PC-3 (cell line): ENCODE results near the gene MGAM2. TPM values are rescaled to one million over a fixed set of nuclear protein-coding genes. Genes with fewer than 3 reads are reported as not detected.

Experiments
- ATAC-seq: fragments of 200-7000 bp; cut with Tn5 transposase; 2 replicates; pipeline ENCODE4 v1.9.1; 2020; ENCODE audit warnings: mild to moderate bottlenecking, moderate library complexity
- BruUV-seq: library from RNA; stranded (reverse); fragments of 400-500 nt; replicated peaks from 2 replicates; lab custom pipeline; 2021; lab: Mats Ljungman, UMichigan
- CTCF ChIA-PET: fragments of 300-600 bp; sonication (Branson Sonifier 250); formaldehyde crosslinking; loops from one replicate; lab custom pipeline; 2022; ENCODE audit warnings: antibody characterized with exemption; lab: Charles Lee
- POLR2A ChIA-PET: fragments of 300-600 bp; sonication (Branson Sonifier 250); formaldehyde crosslinking; loops from one replicate; lab custom pipeline; 2022; ENCODE audit warnings: antibody characterized with exemption; ENCODE audit not compliant: unreplicated experiment; lab: Charles Lee
- DNase-seq: peaks from one replicate; pipeline ENCODE4 v3.0.0-alpha.2; 2015
- H2AFZ ChIP-seq: fragments of 300-600 bp; sonication (generic); 2 replicates; pipeline ENCODE4 v1.6.0; 2016; ENCODE audit warnings: antibody characterized with exemption, low read length
- H3F3A ChIP-seq: fragments of 300-600 bp; sonication (generic); one replicate; pipeline ENCODE4 v1.6.0; 2017; ENCODE audit warnings: antibody characterized with exemption, low read length, control low read depth, mild to moderate bottlenecking; ENCODE audit not compliant: unreplicated experiment
- H3K27ac ChIP-seq: fragments of 300-600 bp; sonication (generic); 2 replicates; pipeline ENCODE4 v1.5.1; 2016; ENCODE audit warnings: mild to moderate bottlenecking, low read length
- H3K27me3 ChIP-seq: fragments of 300-600 bp; sonication (generic); 2 replicates; pipeline ENCODE4 v1.6.1; 2016; ENCODE audit warnings: low read length, mixed read lengths
- H3K36me3 ChIP-seq: fragments of 300-600 bp; sonication (generic); 2 replicates; pipeline ENCODE4 v1.6.1; 2016; ENCODE audit warnings: low read depth, mixed run types, low read length, mixed read lengths
- H3K4me1 ChIP-seq: fragments of 300-600 bp; sonication (generic); 2 replicates; pipeline ENCODE4 v1.5.1; 2016; ENCODE audit warnings: low read length; ENCODE audit not compliant: insufficient read depth
- H3K4me2 ChIP-seq: fragments of 300-600 bp; sonication (generic); 2 replicates; pipeline ENCODE4 v1.6.0; 2016; ENCODE audit warnings: low read length
- H3K4me3 ChIP-seq: fragments of 300-600 bp; sonication (generic); 2 replicates; pipeline ENCODE4 v1.5.1; 2016; ENCODE audit warnings: mild to moderate bottlenecking, low read length, mixed read lengths
- H3K79me2 ChIP-seq: fragments of 300-600 bp; sonication (generic); 2 replicates; pipeline ENCODE4 v1.6.1; 2017; ENCODE audit warnings: low read length, mixed read lengths
- H3K9ac ChIP-seq: fragments of 300-600 bp; sonication (generic); 2 replicates; pipeline ENCODE4 v1.6.0; 2016; ENCODE audit warnings: mild to moderate bottlenecking, low read length
- H3K9me2 ChIP-seq: fragments of 300-600 bp; sonication (generic); replicated peaks from 2 replicates; pipeline ENCODE4 v1.6.1; 2016; ENCODE audit warnings: mixed run types, low read length, mixed read lengths
- H3K9me3 ChIP-seq: fragments of 300-600 bp; sonication (generic); 2 replicates; pipeline ENCODE4 v1.6.1; 2016; ENCODE audit warnings: low read length, mixed read lengths
- H4K20me1 ChIP-seq: fragments of 300-600 bp; sonication (generic); 2 replicates; pipeline ENCODE4 v1.6.1; 2016; ENCODE audit warnings: low read length, mixed read lengths
- EZH2 ChIP-seq: fragments of 300-600 bp; sonication (generic); IDR thresholded peaks from one replicate; pipeline ENCODE4 v1.6.1; 2017; ENCODE audit warnings: antibody characterized with exemption, mild to moderate bottlenecking, low read length; ENCODE audit not compliant: unreplicated experiment
- EZH2phosphoT487 ChIP-seq: fragments of 300-600 bp; sonication (generic); IDR thresholded peaks from 2 replicates; pipeline ENCODE4 v1.6.1; 2018; ENCODE audit warnings: mild to moderate bottlenecking, antibody characterized with exemption, low read length, borderline replicate concordance
- intact Hi-C: fragments of 100-400 bp; cut with micrococcal nuclease; formaldehyde crosslinking; loops from 2 replicates; pipeline ENCODE4 v1.9.0; 2023
- total RNA-seq: library from RNA; depleted of rRNA; stranded (reverse); fragments of >200 nt; gene quantifications from 2 replicates; pipeline ENCODE4 v1.2.3, GENCODE V29; 2014
- TF ChIP-seq, protein P1 (sequence below): fragments of 300-600 bp; sonication (generic); conservative IDR thresholded peaks from 2 replicates; pipeline ENCODE4 v1.5.1; 2017; ENCODE audit warnings: antibody characterized with exemption, low read depth, mild to moderate bottlenecking, low read length

The MGAM2 gene
- total RNA-seq, 1 experiment from 2014 or later = not detected

DNA sequence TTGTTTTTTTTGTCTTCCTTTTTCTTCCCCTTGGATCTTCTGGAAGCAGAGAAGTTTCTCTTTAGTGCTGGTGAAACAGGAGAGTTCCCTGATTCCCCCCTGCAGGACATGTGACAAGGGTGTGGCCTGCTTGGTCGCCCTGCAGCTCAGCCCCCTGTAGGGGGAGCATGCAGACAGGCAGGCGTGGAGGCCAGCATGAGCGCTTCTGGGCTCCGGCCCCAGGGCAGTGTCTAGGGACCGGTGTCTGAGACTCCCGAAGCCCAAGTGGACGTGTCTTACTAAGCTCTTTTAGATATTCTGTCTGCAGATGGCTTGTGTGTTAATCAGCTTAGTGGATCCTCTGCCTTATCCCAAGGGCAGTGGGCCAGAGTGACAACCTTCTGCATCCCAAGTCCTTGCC lies 120.2 kb downstream of the MGAM2 start:
- Histone ChIP-seq H3K9ac (no peak overlapping the region), H3K9me3 (no peaks in the 10 kb centered on the region), H3K36me3 (no peaks in the 10 kb centered on the region), H3K4me3 (no peak overlapping the region), H4K20me1 (no peaks in the 10 kb centered on the region), H3K79me2 (no peaks in the 10 kb centered on the region), H3K4me1 (no peaks in the 10 kb centered on the region), H3K4me2 (no peak overlapping the region), H3K27me3 (peaks cover 60% of the 10 kb centered on the region), H3K9me2 (no peaks in the 10 kb centered on the region), H3F3A (no peaks in the 10 kb centered on the region), H2AFZ (no peak overlapping the region), H3K27ac (no peak overlapping the region)
- ATAC-seq (no peak; the same call in 1 of the 2 replicates), DNase-seq (peak; percentile 22)
- TF ChIP-seq EZH2phosphoT487 (no peak), EZH2 (no peak)
- TF ChIP-seq, protein P1, sequence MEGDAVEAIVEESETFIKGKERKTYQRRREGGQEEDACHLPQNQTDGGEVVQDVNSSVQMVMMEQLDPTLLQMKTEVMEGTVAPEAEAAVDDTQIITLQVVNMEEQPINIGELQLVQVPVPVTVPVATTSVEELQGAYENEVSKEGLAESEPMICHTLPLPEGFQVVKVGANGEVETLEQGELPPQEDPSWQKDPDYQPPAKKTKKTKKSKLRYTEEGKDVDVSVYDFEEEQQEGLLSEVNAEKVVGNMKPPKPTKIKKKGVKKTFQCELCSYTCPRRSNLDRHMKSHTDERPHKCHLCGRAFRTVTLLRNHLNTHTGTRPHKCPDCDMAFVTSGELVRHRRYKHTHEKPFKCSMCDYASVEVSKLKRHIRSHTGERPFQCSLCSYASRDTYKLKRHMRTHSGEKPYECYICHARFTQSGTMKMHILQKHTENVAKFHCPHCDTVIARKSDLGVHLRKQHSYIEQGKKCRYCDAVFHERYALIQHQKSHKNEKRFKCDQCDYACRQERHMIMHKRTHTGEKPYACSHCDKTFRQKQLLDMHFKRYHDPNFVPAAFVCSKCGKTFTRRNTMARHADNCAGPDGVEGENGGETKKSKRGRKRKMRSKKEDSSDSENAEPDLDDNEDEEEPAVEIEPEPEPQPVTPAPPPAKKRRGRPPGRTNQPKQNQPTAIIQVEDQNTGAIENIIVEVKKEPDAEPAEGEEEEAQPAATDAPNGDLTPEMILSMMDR = no peak; the same call in 1 of the 2 replicates
- no TSS peak for BruUV-seq
- intact Hi-C loops = no loop called here
- POLR2A ChIA-PET = no interaction called here
- CTCF ChIA-PET = interaction anchor here (0.6 kb wide), 1 partner anchor 539 kb away, joined by 3 read pairs; no protein-coding TSS in a partner anchor

DNA sequence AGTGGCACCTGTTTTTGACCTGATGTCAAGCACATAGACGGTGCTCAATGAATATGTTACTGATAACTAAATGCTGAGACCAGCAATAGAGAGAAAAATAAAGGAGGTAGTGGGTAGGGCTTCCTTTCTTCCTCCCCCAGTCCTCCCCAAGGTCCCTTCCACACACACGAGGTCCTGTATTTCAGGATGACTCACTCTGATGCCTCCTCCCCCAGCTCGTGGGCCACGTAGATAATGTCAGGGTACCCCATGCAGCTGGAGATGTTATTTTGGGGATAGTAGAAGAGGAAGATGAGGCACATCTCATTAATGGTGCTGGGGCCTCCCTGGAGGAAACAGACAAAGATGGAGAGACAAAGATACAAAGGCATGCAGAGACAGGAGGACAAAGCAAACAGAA lies 129.0 kb downstream of the MGAM2 start:
- Histone ChIP-seq H3K36me3 (no peaks in the 10 kb centered on the region), H3K4me2 (no peak overlapping the region), H4K20me1 (no peaks in the 10 kb centered on the region), H3K4me3 (no peak overlapping the region), H3F3A (no peaks in the 10 kb centered on the region), H3K27ac (no peak overlapping the region), H3K9ac (no peak overlapping the region), H3K9me3 (no peaks in the 10 kb centered on the region), H2AFZ (no peak overlapping the region), H3K27me3 (peaks cover 91% of the 10 kb centered on the region), H3K9me2 (no peaks in the 10 kb centered on the region), H3K4me1 (no peaks in the 10 kb centered on the region), H3K79me2 (no peaks in the 10 kb centered on the region)
- TF ChIP-seq EZH2 (no peak), EZH2phosphoT487 (no peak)
- TF ChIP-seq, protein P1 = no peak
- ChIA-PET CTCF (no interaction called here), POLR2A (no interaction called here)
- intact Hi-C loops = no loop called here
- ATAC-seq (no peak), DNase-seq (no peak)
- no TSS peak for BruUV-seq

DNA sequence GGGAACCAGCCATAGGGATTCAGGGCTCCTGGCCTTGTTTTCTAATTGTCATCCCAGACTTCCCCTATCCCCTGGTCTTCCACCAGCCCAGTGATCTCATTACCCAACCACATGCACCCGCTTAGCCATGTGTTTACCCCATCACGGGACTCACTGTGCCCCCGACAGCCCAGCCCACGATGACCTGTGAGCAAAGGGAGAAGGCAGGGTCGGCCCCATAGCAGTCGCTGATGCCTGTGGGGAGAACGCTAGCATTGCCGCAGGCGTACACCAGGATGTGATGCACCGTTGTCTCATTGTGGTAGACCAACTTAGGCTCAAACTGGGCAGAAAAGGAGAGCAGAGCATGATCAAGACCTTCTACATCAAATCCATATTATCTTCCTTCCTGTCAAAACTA lies 132.3 kb downstream of the MGAM2 start:
- peaks cover 87% of the 10 kb centered on the region for H3K27me3 ChIP-seq
- no peak overlapping the region for H3K9ac ChIP-seq
- BruUV-seq = no TSS peak
- TF ChIP-seq, protein P1 = no peak
- no peak overlapping the region for H2AFZ ChIP-seq
- no peaks in the 10 kb centered on the region for H3K4me1 ChIP-seq
- H3K9me2 ChIP-seq = no peaks in the 10 kb centered on the region
- POLR2A ChIA-PET = no interaction called here
- no peaks in the 10 kb centered on the region for H3K36me3 ChIP-seq
- ATAC-seq (no peak), DNase-seq (no peak)
- intact Hi-C loops = no loop called here
- no peak overlapping the region for H3K4me2 ChIP-seq
- no peaks in the 10 kb centered on the region for H3K79me2 ChIP-seq
- no peaks in the 10 kb centered on the region for H3K9me3 ChIP-seq
- H3K27ac ChIP-seq = no peak overlapping the region
- no peaks in the 10 kb centered on the region for H4K20me1 ChIP-seq
- CTCF ChIA-PET = no interaction called here
- H3K4me3 ChIP-seq = no peak overlapping the region
- H3F3A ChIP-seq = no peaks in the 10 kb centered on the region
